Stimulated activated naive B cell treated with anti-CD40 and anti-IgM and Interleukin-4, amounts not matched to agents 10 μg/mL and 1 μg/mL and 100 μg/mL, for 72 hours (primary cell): Measurements from ENCODE around the gene THPO.

ENCODE experiments used
- ATAC-seq, 2 donors: fragments of 150-1000 bp; cut with Tn5 transposase; replicated peaks; 2 replicates each; pipeline ENCODE4 v1.10.0; 2021; ENCODE audit warnings: moderate library complexity in 1 of 2
- DNase-seq: peaks from one replicate; pipeline ENCODE4 v3.0.0; 2021
- H3K27ac Mint-ChIP-seq: one replicate; pipeline ENCODE4 v1.8.0; 2022; ENCODE audit warnings: mild to moderate bottlenecking, mixed read lengths
- H3K27me3 Mint-ChIP-seq, 2 donors: one replicate each; pipeline ENCODE4 v1.8.0; 2022; ENCODE audit warnings: mixed read lengths in 2 of 2
- H3K36me3 Mint-ChIP-seq, 2 donors: one replicate each; pipeline ENCODE4 v1.8.0; 2022; ENCODE audit warnings: mixed read lengths in 2 of 2, mild to moderate bottlenecking in 1 of 2
- H3K4me1 Mint-ChIP-seq, 2 donors: one replicate each; pipeline ENCODE4 v1.8.0; 2022; ENCODE audit warnings: mixed read lengths in 2 of 2, mild to moderate bottlenecking in 1 of 2
- H3K4me3 Mint-ChIP-seq, 2 donors: one replicate each; pipeline ENCODE4 v1.8.0; 2022; ENCODE audit warnings: mild to moderate bottlenecking in 2 of 2, mixed read lengths in 2 of 2, moderate library complexity in 1 of 2
- H3K9me3 Mint-ChIP-seq, 2 donors: one replicate each; pipeline ENCODE4 v1.8.0; 2022; ENCODE audit warnings: mixed read lengths in 2 of 2, mild to moderate bottlenecking in 1 of 2

The THPO gene

GRCh38 chr3:184389935-184390528, 12.0 kb upstream of the THPO start:
- Mint-ChIP-seq H3K36me3 (no peaks in the 10 kb centered on the region), H3K27me3 (peaks cover 47 to 51% of the 10 kb centered on the region in 2 donors), H3K27ac (no peak overlapping the region), H3K9me3 (no peaks in the 10 kb centered on the region), H3K4me3 (no peak overlapping the region), H3K4me1 (no peaks in the 10 kb centered on the region)
- ATAC-seq, result no peak
- DNase-seq, result no peak

DNA sequence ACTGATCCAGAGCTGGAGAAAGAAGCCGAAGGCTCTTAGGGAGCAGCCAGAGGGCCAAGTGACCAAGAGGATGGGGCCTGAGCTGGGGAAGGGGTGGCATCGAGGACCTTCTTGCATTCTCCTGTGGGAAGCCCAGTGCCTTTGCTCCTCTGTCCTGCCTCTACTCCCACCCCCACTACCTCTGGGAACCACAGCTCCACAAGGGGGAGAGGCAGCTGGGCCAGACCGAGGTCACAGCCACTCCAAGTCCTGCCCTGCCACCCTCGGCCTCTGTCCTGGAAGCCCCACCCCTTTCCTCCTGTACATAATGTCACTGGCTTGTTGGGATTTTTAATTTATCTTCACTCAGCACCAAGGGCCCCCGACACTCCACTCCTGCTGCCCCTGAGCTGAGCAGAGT, 11.4 kb upstream of the THPO start:
- peaks cover 53 to 55% of the 10 kb centered on the region in 2 donors for H3K27me3 Mint-ChIP-seq
- no peak overlapping the region for H3K4me3 Mint-ChIP-seq
- no peak for ATAC-seq
- no peaks in the 10 kb centered on the region for H3K4me1 Mint-ChIP-seq
- H3K9me3 Mint-ChIP-seq, result no peaks in the 10 kb centered on the region
- peak overlapping the region; percentile 62 for H3K27ac Mint-ChIP-seq
- no peak for DNase-seq
- no peaks in the 10 kb centered on the region for H3K36me3 Mint-ChIP-seq

GRCh38 chr3:184388936-184389230, 10.9 kb upstream of the THPO start:
- no peak overlapping the region for H3K4me3 Mint-ChIP-seq
- no peaks in the 10 kb centered on the region for H3K4me1 Mint-ChIP-seq
- ATAC-seq (no peak), DNase-seq (no peak)
- H3K36me3 Mint-ChIP-seq, result no peaks in the 10 kb centered on the region
- no peaks in the 10 kb centered on the region for H3K9me3 Mint-ChIP-seq
- no peak overlapping the region for H3K27ac Mint-ChIP-seq
- H3K27me3 Mint-ChIP-seq, result peaks cover 58 to 60% of the 10 kb centered on the region in 2 donors

GRCh38 chr3:184388164-184388935, 10.3 kb upstream of the THPO start:
- no peak for ATAC-seq
- DNase-seq, result no peak
- Mint-ChIP-seq H3K9me3 (no peaks in the 10 kb centered on the region), H3K27ac (no peak overlapping the region), H3K36me3 (no peaks in the 10 kb centered on the region), H3K4me1 (no peaks in the 10 kb centered on the region), H3K4me3 (no peak overlapping the region), H3K27me3 (peaks cover 61 to 63% of the 10 kb centered on the region in 2 donors)

- Mint-ChIP-seq H3K27ac (no peak overlapping the region), H3K4me3 (no peak overlapping the region), H3K9me3 (no peaks in the 10 kb centered on the region), H3K27me3 (peaks cover 71 to 74% of the 10 kb centered on the region in 2 donors), H3K36me3 (no peaks in the 10 kb centered on the region), H3K4me1 (peaks cover 0 to 2% of the 10 kb centered on the region in 2 donors)
- DNase-seq (no peak), ATAC-seq (no peak)
These were observed 9.2 kb upstream of the THPO start for GRCh38 chr3:184387174-184387714.

- Mint-ChIP-seq H3K36me3 (no peaks in the 10 kb centered on the region), H3K9me3 (no peaks in the 10 kb centered on the region), H3K27me3 (peaks cover 75 to 82% of the 10 kb centered on the region in 2 donors), H3K4me3 (no peak overlapping the region), H3K4me1 (peaks cover 6 to 12% of the 10 kb centered on the region in 2 donors), H3K27ac (no peak overlapping the region)
- ATAC-seq, result no peak
- no peak for DNase-seq
These were observed 8.2 kb upstream of the THPO start for GRCh38 chr3:184386047-184386806.

DNA sequence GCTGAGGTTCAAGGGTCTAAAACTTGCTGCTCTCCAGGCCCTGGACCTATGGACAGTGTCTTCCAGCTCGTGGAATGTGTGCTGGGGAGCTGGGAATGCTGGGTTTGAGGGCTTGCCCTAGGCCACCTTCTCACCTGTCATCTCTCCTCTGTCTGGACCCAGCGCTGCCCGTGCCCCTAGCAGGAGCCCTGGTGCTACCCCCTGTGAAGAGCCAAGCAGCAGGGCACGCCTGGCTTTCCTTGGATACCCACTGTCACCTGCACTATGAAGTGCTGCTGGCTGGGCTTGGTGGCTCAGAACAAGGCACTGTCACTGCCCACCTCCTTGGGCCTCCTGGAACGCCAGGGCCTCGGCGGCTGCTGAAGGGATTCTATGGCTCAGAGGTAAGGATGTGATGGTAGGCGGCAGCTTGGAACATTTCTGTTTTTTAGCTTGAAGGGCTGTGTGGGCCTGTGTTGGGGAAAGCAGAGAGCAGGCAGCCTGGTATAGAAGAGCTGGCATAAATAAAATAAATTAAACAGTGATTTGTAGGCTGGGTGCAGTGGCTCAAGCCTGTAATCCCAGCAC, 6.9 kb upstream of the THPO start:
- Mint-ChIP-seq H3K4me1 (peaks cover 10 to 19% of the 10 kb centered on the region in 2 donors), H3K9me3 (no peaks in the 10 kb centered on the region), H3K4me3 (no peak overlapping the region), H3K27ac (no peak overlapping the region), H3K36me3 (no peaks in the 10 kb centered on the region), H3K27me3 (peaks cover 69 to 78% of the 10 kb centered on the region in 2 donors)
- ATAC-seq, result no peak
- no peak for DNase-seq

DNA sequence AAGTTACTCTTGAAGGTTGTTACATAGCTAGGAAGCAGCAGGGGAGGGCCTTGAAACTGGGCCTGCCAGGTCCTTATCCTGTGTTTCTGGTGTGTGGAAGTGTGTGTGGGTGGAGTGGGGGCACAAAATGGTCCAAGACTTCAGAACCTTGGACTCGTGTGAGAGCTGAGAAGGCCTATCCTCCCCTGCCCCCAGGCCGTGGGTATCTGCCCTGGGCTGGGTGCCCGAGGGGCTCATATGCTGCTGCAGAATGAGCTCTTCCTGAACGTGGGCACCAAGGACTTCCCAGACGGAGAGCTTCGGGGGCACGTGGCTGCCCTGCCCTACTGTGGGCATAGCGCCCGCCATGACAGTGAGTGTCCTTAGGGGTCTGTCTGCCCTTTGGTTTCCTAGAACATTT, 6.3 kb upstream of the THPO start:
- Mint-ChIP-seq H3K27me3 (peaks cover 65 to 75% of the 10 kb centered on the region in 2 donors), H3K27ac (no peak overlapping the region), H3K4me3 (no peak overlapping the region), H3K4me1 (peaks cover 12 to 19% of the 10 kb centered on the region in 2 donors), H3K9me3 (no peaks in the 10 kb centered on the region), H3K36me3 (no peaks in the 10 kb centered on the region)
- DNase-seq, result no peak
- ATAC-seq, result no peak

DNA sequence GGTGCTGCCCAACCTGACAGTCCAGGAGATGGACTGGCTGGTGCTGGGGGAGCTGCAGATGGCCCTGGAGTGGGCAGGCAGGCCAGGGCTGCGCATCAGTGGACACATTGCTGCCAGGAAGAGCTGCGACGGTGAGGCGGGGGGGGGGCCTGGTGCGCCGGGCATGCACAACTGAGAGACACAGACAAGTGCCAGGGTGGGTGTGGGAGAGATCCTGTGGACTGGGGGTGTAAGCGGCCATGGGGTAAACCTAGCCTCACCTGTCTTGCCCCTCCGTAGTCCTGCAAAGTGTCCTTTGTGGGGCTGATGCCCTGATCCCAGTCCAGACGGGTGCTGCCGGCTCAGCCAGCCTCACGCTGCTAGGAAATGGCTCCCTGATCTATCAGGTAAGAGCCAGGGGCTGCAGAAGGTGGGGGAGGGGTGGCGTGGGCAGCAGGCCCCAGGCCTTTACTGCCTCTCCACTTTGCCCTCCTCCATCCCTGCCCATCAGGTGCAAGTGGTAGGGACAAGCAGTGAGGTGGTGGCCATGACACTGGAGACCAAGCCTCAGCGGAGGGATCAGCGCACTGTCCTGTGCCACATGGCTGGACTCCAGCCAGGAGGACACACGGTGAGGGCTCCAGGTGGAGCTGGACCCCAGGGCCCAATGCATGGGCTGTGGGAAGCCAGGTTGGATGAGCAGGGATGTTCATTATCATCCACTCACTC, 5.2 kb upstream of the THPO start:
- H3K4me1 Mint-ChIP-seq, result peaks cover 13 to 19% of the 10 kb centered on the region in 2 donors
- H3K27me3 Mint-ChIP-seq, result peaks cover 66 to 77% of the 10 kb centered on the region in 2 donors
- no peaks in the 10 kb centered on the region for H3K9me3 Mint-ChIP-seq
- no peak overlapping the region for H3K4me3 Mint-ChIP-seq
- no peaks in the 10 kb centered on the region for H3K36me3 Mint-ChIP-seq
- no peak overlapping the region for H3K27ac Mint-ChIP-seq
- DNase-seq, result no peak
- ATAC-seq, result no peak

DNA sequence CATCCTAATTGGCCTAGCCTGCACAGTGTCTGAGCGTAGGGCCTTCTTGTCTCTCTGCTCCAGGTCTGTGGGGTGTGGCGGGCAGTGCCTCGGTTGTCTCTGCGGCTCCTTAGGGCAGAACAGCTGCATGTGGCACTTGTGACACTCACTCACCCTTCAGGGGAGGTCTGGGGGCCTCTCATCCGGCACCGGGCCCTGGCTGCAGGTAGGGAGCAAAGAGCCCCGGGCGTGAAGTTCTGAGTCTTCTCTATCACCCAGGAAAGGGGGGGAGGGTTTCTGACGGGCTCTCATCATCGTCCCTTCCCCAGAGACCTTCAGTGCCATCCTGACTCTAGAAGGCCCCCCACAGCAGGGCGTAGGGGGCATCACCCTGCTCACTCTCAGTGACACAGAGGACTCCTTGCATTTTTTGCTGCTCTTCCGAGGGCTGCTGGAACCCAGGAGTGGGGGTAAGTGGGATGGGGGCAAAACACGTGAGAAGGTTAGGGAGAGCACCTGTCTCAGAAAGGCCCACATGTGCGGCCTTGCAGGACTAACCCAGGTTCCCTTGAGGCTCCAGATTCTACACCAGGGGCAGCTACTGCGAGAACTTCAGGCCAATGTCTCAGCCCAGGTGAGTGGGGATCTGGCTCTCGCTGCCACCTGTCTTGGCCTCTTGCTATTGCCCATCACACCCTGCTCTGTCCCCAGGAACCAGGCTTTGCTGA, 4.5 kb upstream of the THPO start:
- H3K36me3 Mint-ChIP-seq, result no peaks in the 10 kb centered on the region
- DNase-seq, result no peak
- no peak for ATAC-seq
- H3K4me3 Mint-ChIP-seq, result no peak overlapping the region
- H3K4me1 Mint-ChIP-seq, result peaks cover 13 to 19% of the 10 kb centered on the region in 2 donors
- peaks cover 71 to 81% of the 10 kb centered on the region in 2 donors for H3K27me3 Mint-ChIP-seq
- no peaks in the 10 kb centered on the region for H3K9me3 Mint-ChIP-seq
- H3K27ac Mint-ChIP-seq, result no peak overlapping the region

GRCh38 chr3:184381261-184382224, 3.5 kb upstream of the THPO start:
- peaks cover 73 to 87% of the 10 kb centered on the region in 2 donors for H3K27me3 Mint-ChIP-seq
- ATAC-seq (peak; percentile 48 to 50), DNase-seq (no peak)

DNA sequence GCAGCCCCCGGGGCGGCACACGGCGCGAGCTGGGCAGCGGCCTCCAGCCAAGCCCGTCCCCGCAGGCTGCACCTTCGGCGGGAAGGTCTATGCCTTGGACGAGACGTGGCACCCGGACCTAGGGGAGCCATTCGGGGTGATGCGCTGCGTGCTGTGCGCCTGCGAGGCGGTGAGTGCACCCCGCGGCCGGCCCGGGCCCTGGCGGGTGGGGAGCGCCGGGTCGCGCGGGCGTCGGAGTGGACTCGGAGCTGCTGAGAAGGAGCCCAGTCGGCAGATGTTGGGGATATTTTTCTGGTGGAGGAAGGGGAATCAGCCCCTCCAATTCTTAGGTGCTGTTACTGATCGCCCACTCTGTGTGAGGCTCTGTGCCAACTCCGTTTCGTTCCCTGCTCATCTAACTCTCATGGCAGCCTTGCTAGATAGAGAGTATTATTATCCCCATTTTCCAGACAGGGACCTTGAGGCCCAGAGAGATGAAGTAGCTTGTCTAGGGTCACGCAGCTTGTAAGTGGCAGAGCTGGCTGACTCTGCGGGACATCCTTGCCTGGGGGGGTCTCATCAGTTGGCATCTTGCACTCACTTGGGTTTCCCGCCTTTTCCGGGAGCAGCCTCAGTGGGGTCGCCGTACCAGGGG, 2.7 kb upstream of the THPO start:
- DNase-seq (no peak), ATAC-seq (peak; percentile 38 to 57)
- no peaks in the 10 kb centered on the region for H3K36me3 Mint-ChIP-seq
- peak overlapping the region; percentile 31 for H3K27ac Mint-ChIP-seq
- peak overlapping the region; percentile 64 to 74 for H3K4me3 Mint-ChIP-seq
- H3K9me3 Mint-ChIP-seq, result no peaks in the 10 kb centered on the region
- H3K4me1 Mint-ChIP-seq, result peaks cover 13 to 19% of the 10 kb centered on the region in 2 donors
- H3K27me3 Mint-ChIP-seq, result peaks cover 70 to 87% of the 10 kb centered on the region in 2 donors

More at GRCh38 chr3:184381261-184382224, 3.5 kb upstream of the THPO start:
- no peaks in the 10 kb centered on the region for H3K9me3 Mint-ChIP-seq
- no peaks in the 10 kb centered on the region for H3K36me3 Mint-ChIP-seq
- peaks cover 13 to 19% of the 10 kb centered on the region in 2 donors for H3K4me1 Mint-ChIP-seq
- peak overlapping the region; percentile 31 for H3K27ac Mint-ChIP-seq
- peak overlapping the region; percentile 64 to 74 for H3K4me3 Mint-ChIP-seq
